ENCODE data around the gene SIK1.

Gene SIK1

DNA sequence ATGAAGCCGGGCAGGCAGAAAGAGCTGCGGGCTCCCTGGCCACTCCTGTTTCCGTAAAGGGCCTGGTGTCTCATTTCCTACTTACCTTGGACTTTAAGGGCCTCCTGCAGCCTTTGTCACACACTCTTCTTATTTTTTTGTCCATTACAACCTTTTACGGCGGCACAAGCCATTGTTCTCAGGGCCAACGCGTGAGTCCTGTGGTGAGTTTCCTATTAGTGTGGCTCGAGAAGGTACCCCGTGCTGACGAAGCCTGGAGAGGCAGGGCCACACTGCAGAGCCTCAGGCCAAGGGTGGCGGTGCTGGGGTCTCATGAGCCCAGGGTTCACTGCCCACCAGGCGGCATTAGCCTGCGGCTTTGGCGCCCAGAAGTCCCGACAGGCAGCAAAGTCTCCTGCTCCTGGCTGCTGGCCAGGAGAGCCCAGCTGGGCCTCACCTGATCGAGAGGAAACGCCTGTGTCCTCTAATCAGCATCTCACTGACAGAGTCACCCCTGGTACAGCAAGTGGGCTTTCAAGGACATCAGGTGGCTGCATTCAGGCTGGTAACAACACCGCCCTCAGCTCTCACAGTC lies 62.0 kb downstream of the SIK1 start:
- WGBS (ENCODE audit: insufficient coverage) = 81% methylated on average over 15 of the region's 18 CpGs
- Histone ChIP-seq H3K9me3 (ENCODE audit: control extremely low read depth in 1 of 5, control insufficient read depth in 4 of 5, insufficient read depth in 2 of 5, low read depth in 1 of 5, low read length in 4 of 5) (no peaks in the 10 kb centered on the region), H3K27me3 (replicated peaks in 2 of 5; ENCODE audit: control insufficient read depth in 4 of 5, insufficient read depth in 5 of 5, low read length in 4 of 5) (peaks cover 0 to 18% (median 0%) of the 10 kb centered on the region in 5 experiments), H3K36me3 (ENCODE audit: control insufficient read depth in 4 of 4, insufficient read depth in 4 of 4, low read length in 3 of 4) (no peaks in the 10 kb centered on the region), H3K27ac (ENCODE audit: insufficient read depth in 1 of 2, low read depth in 1 of 2, low read length in 2 of 2, poor library complexity in 1 of 2, severe bottlenecking in 2 of 2) (no peak overlapping the region), H3K4me3 (ENCODE audit: control insufficient read depth in 1 of 7, extremely low read depth in 1 of 7, insufficient read depth in 4 of 7, low read depth in 2 of 7, low read length in 6 of 7) (no peak overlapping the region), H3K4me1 (ENCODE audit: control extremely low read depth in 1 of 4, control insufficient read depth in 4 of 4, insufficient read depth in 4 of 4, low read length in 3 of 4) (peaks cover 6 to 24% (median 20%) of the 10 kb centered on the region in 4 experiments)
- peak in 1 of 3 donors; percentile 23 for DNase-seq
- ChIA-PET CTCF (no interaction called here), POLR2A (no interaction called here)
